Neural progenitor cell (in vitro differentiated cells): ENCODE results near the gene MMS19. TPM values are rescaled to one million over a fixed set of nuclear protein-coding genes. Genes with fewer than 3 reads are reported as not detected.

ENCODE experiments used
- DNase-seq: peaks from one replicate; pipeline ENCODE4 v3.0.0-alpha.2; 2016; ENCODE audit warnings: low spot score
- H2AFZ ChIP-seq: fragments of 200-600 bp; sonication (generic); replicated peaks from 2 replicates; pipeline ENCODE4 v1.6.1; 2016; ENCODE audit warnings: antibody characterized with exemption
- H3F3A ChIP-seq: fragments of 200-600 bp; sonication (generic); 2 replicates; pipeline ENCODE4 v1.6.1; 2016; ENCODE audit warnings: antibody characterized with exemption, low read depth
- H3K27ac ChIP-seq: fragments of 200-600 bp; sonication (generic); 2 replicates; pipeline ENCODE4 v1.5.1; 2016; ENCODE audit warnings: mild to moderate bottlenecking
- H3K27me3 ChIP-seq: fragments of 200-600 bp; sonication (generic); 2 replicates; pipeline ENCODE4 v1.6.1; 2016; ENCODE audit warnings: mild to moderate bottlenecking, moderate library complexity
- H3K36me3 ChIP-seq: fragments of 200-600 bp; sonication (generic); 2 replicates; pipeline ENCODE4 v1.5.1; 2016
- H3K4me1 ChIP-seq: fragments of 200-600 bp; sonication (generic); 2 replicates; pipeline ENCODE4 v1.6.1; 2016; ENCODE audit warnings: mixed run types
- H3K4me2 ChIP-seq: fragments of 200-600 bp; sonication (generic); 2 replicates; pipeline ENCODE4 v1.6.1; 2016
- H3K4me3 ChIP-seq: fragments of 200-600 bp; sonication (generic); 2 replicates; pipeline ENCODE4 v1.5.1; 2016
- H3K79me2 ChIP-seq: fragments of 200-600 bp; sonication (generic); 2 replicates; pipeline ENCODE4 v1.6.1; 2016; ENCODE audit warnings: low read depth
- H3K9ac ChIP-seq: fragments of 200-600 bp; sonication (generic); 2 replicates; pipeline ENCODE4 v1.6.1; 2016
- H3K9me3 ChIP-seq: fragments of 200-600 bp; sonication (generic); 2 replicates; pipeline ENCODE4 v1.5.1; 2016; ENCODE audit warnings: low read depth
- H4K20me1 ChIP-seq: fragments of 200-600 bp; sonication (generic); 2 replicates; pipeline ENCODE4 v1.6.1; 2016; ENCODE audit warnings: low read depth
- H3K27ac Mint-ChIP-seq: 3 replicates; pipeline ENCODE4 v1.8.0; 2021; ENCODE audit warnings: mixed read lengths
- H3K27me3 Mint-ChIP-seq: 2 replicates; pipeline ENCODE4 v1.8.0; 2022; ENCODE audit warnings: low read depth, mild to moderate bottlenecking, inconsistent platforms, moderate library complexity, mixed read lengths; ENCODE audit not compliant: insufficient read depth
- H3K36me3 Mint-ChIP-seq: 3 replicates; pipeline ENCODE4 v1.8.0; 2021; ENCODE audit warnings: mixed read lengths
- H3K4me1 Mint-ChIP-seq: 3 replicates; pipeline ENCODE4 v1.8.0; 2021; ENCODE audit warnings: mixed read lengths
- H3K4me3 Mint-ChIP-seq: 3 replicates; pipeline ENCODE4 v1.8.0; 2021; ENCODE audit warnings: mild to moderate bottlenecking, moderate library complexity, mixed read lengths
- H3K9me3 Mint-ChIP-seq: 3 replicates; pipeline ENCODE4 v1.8.0; 2020; ENCODE audit warnings: mixed read lengths
- EZH2 ChIP-seq: fragments of 200-600 bp; sonication (generic); IDR thresholded peaks from 2 replicates; pipeline ENCODE4 v1.6.1; 2017; ENCODE audit warnings: antibody characterized with exemption, mild to moderate bottlenecking, moderate library complexity
- EZH2phosphoT487 ChIP-seq: fragments of 200-600 bp; sonication (generic); IDR thresholded peaks from 2 replicates; pipeline ENCODE4 v1.6.1; 2017; ENCODE audit warnings: antibody characterized with exemption
- total RNA-seq: library from RNA; depleted of rRNA; stranded (reverse); fragments of >200 nt; gene quantifications from 2 replicates; pipeline ENCODE4 v1.2.3, GENCODE V29; 2015; ENCODE audit warnings: low replicate concordance
- TF ChIP-seq, protein P1 (sequence below): fragments of 200-600 bp; sonication (generic); IDR thresholded peaks from 2 replicates; pipeline ENCODE4 v1.5.1; 2017; ENCODE audit warnings: antibody characterized with exemption, mild to moderate bottlenecking

The MMS19 gene
- total RNA-seq, 1 donor from 2014 or later: 127 TPM

DNA sequence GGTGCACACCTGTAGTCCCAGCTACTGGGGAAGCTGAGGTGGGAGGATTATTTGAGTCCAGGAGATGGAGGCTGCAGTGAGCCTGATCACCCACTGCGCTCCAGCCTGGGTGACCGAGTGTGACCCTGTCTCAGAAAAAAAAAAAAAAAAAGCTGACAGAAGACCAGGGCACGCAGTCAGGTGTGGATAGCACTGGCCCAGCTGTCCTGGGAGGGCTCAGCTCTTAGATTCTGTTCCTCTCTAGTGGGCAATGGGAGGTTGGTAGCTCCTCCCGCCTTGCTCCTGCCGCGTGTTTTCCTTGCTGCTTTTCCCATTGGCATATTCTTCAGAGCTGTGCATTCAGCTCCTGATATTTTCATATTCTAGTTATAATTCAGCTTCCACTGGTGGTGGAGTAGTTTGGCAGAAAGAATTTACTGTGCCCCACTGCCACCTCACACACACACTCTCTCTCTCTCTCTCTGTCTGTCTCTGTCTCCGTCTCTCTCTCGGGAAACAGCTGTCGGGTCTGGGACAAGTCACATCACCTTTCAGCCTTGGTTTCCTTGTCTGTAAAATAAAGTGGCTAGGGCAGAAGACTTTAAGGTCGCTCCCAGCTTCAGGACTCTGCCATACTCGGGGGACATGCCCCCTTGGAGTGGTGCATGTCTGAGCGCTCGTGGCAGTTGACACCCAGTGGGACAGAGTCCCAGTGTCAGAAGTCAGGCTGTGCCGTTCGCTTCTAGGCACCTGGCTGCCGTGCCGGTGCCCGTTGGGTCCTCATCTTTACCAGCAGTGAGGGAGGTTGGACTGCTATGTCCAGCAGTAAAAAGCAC, 48.4 kb upstream of the MMS19 start:
- no peak overlapping the region for H3K4me2 ChIP-seq
- no peaks in the 10 kb centered on the region for H3K9me3 Mint-ChIP-seq
- TF ChIP-seq EZH2phosphoT487 (no peak), EZH2 (no peak)
- TF ChIP-seq, protein P1, sequence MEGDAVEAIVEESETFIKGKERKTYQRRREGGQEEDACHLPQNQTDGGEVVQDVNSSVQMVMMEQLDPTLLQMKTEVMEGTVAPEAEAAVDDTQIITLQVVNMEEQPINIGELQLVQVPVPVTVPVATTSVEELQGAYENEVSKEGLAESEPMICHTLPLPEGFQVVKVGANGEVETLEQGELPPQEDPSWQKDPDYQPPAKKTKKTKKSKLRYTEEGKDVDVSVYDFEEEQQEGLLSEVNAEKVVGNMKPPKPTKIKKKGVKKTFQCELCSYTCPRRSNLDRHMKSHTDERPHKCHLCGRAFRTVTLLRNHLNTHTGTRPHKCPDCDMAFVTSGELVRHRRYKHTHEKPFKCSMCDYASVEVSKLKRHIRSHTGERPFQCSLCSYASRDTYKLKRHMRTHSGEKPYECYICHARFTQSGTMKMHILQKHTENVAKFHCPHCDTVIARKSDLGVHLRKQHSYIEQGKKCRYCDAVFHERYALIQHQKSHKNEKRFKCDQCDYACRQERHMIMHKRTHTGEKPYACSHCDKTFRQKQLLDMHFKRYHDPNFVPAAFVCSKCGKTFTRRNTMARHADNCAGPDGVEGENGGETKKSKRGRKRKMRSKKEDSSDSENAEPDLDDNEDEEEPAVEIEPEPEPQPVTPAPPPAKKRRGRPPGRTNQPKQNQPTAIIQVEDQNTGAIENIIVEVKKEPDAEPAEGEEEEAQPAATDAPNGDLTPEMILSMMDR: no peak
- no peak overlapping the region for H3K9ac ChIP-seq
- H3K4me3 Mint-ChIP-seq: no peak overlapping the region
- no peaks in the 10 kb centered on the region for H3K36me3 Mint-ChIP-seq
- H3K36me3 ChIP-seq: no peaks in the 10 kb centered on the region
- H3K4me3 ChIP-seq: no peak overlapping the region
- no peaks in the 10 kb centered on the region for H3K79me2 ChIP-seq
- no peak for DNase-seq
- peaks cover 36% of the 10 kb centered on the region for H3F3A ChIP-seq
- H3K4me1 Mint-ChIP-seq: peaks cover 75% of the 10 kb centered on the region
- H3K27ac ChIP-seq: no peak overlapping the region
- no peak overlapping the region for H2AFZ ChIP-seq
- peaks cover 44% of the 10 kb centered on the region for H3K4me1 ChIP-seq
- no peaks in the 10 kb centered on the region for H3K9me3 ChIP-seq
- no peaks in the 10 kb centered on the region for H4K20me1 ChIP-seq
- peaks cover 7% of the 10 kb centered on the region for H3K27me3 Mint-ChIP-seq
- H3K27ac Mint-ChIP-seq: no peak overlapping the region
- no peaks in the 10 kb centered on the region for H3K27me3 ChIP-seq

DNA sequence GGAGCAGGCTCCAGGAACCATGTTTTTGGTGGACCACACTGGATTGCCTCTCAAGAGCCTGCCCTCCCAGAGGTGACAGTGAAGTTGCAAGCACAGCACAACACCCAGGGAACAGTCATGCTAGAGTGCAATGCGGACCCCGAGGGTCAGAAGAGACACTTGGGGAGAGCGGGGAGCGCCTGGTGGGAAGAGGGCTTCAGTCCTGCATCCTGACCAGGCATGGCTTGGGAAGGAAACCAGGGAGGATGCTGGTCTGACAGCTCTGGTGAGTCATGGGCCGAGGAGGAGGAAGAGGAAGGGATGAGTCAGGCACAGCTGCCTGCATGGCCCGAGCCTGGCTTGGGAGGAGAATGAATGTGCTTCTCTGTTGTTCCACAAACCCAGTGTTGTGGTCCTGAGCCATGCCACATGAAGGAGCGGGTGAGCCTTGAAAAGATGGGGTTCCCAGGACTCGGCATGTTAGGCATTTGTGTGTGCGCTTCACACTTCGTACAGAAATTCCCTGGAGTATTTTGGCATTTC, 44.9 kb upstream of the MMS19 start:
- H3K36me3 Mint-ChIP-seq: no peaks in the 10 kb centered on the region
- no peak overlapping the region for H3K4me3 Mint-ChIP-seq
- Histone ChIP-seq H3K79me2 (no peaks in the 10 kb centered on the region), H4K20me1 (no peaks in the 10 kb centered on the region), H3K9me3 (no peaks in the 10 kb centered on the region), H3K27ac (peak overlapping the region; percentile 77), H3K9ac (no peak overlapping the region), H3K4me3 (no peak overlapping the region), H3K4me1 (peaks cover 19% of the 10 kb centered on the region), H3K4me2 (peak overlapping the region; percentile 33), H3F3A (peaks cover 11% of the 10 kb centered on the region), H3K27me3 (no peaks in the 10 kb centered on the region), H3K36me3 (no peaks in the 10 kb centered on the region), H2AFZ (no peak overlapping the region)
- no peak for DNase-seq
- TF ChIP-seq EZH2phosphoT487 (no peak), EZH2 (no peak)
- TF ChIP-seq, protein P1: no peak
- peaks cover 62% of the 10 kb centered on the region for H3K4me1 Mint-ChIP-seq
- H3K9me3 Mint-ChIP-seq: no peaks in the 10 kb centered on the region
- peaks cover 2% of the 10 kb centered on the region for H3K27me3 Mint-ChIP-seq
- peak overlapping the region; percentile 98 for H3K27ac Mint-ChIP-seq

DNA sequence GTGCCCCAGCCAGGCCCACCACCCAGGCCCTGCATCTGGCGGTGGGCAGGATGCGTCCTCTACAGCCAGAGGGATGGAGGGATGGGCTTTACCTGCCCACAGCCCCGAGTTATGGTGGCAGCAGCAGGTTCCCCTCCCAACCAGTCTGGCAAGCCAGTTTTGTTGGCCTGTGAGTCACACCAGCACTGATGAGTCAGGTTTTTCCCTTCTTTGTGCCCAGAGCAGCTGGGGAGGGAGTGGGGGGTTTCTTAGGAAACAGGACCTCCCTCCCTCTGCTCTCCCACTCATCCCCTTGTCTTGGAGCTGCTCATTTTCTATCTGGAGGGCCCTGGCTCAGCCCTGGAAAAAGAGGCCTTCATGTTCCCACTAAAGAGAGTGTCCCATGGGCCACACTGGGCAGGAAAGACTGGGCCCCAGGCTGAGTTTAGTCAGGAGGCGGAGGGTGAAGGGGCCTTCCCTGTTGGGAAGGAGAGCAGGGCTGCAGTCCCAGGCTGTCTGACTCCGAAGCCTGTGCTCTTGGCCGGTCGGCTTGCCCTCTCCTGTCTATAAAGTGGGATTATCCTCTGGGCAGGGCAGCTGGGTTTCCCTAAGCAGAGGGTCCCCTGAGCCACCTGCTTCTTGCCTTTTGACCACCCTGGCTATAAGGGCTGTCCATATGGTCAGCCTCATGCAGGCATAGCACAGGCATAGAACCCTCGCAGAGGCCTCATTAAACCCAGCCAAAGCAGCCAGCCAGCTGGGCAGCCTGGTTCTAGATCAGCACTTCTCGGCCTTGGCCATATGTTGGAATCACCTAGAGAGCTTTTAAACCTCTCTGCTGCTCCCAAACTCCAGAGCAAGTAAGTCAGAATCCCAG, 44.2 kb upstream of the MMS19 start:
- Histone ChIP-seq H2AFZ (no peak overlapping the region), H3K9me3 (no peaks in the 10 kb centered on the region), H3K4me1 (peaks cover 18% of the 10 kb centered on the region), H3K79me2 (no peaks in the 10 kb centered on the region), H3K4me3 (no peak overlapping the region), H3K4me2 (peak overlapping the region; percentile 33), H3K9ac (peak overlapping the region; percentile 12), H4K20me1 (no peaks in the 10 kb centered on the region), H3K36me3 (no peaks in the 10 kb centered on the region), H3K27ac (peak overlapping the region; percentile 77), H3F3A (peaks cover 11% of the 10 kb centered on the region), H3K27me3 (no peaks in the 10 kb centered on the region)
- Mint-ChIP-seq H3K36me3 (no peaks in the 10 kb centered on the region), H3K4me1 (peaks cover 55% of the 10 kb centered on the region), H3K27me3 (peaks cover 2% of the 10 kb centered on the region), H3K9me3 (no peaks in the 10 kb centered on the region), H3K27ac (peak overlapping the region; percentile 98), H3K4me3 (no peak overlapping the region)
- TF ChIP-seq EZH2phosphoT487 (no peak), EZH2 (no peak)
- TF ChIP-seq, protein P1: no peak
- peak; percentile 38 for DNase-seq
